ENCODE data around the gene LMO2.

DNA sequence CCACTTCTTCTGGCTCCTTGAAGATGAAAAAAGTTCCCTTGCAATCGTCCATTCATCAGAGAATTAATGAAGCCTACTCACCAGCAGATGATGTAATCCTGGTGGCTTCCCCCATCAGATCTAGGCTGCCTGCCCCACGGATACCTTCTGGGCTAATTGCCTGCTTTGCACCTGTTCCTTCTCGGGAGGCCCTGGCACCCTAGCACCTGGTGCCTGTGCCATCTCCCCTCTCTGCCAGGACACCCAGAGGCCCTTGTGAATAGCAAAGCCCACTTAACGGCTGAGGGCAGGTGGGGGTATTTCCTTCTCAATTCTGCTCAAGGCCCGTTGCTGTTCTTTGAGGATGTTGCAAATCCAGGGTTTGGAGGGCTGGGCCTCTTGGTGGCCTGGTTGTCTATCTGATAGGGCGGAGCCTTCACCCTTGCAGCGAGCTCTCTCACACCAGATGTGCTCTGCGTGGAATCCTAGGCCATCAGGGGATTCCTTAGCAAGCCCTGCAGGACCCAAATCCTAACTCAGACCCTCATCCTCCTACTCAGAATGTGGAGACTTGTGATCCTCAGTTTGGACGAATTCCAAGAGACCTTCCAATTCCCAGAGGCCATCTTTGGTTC, at the start of gene LMO2:
- TF ChIP-seq, protein P1, sequence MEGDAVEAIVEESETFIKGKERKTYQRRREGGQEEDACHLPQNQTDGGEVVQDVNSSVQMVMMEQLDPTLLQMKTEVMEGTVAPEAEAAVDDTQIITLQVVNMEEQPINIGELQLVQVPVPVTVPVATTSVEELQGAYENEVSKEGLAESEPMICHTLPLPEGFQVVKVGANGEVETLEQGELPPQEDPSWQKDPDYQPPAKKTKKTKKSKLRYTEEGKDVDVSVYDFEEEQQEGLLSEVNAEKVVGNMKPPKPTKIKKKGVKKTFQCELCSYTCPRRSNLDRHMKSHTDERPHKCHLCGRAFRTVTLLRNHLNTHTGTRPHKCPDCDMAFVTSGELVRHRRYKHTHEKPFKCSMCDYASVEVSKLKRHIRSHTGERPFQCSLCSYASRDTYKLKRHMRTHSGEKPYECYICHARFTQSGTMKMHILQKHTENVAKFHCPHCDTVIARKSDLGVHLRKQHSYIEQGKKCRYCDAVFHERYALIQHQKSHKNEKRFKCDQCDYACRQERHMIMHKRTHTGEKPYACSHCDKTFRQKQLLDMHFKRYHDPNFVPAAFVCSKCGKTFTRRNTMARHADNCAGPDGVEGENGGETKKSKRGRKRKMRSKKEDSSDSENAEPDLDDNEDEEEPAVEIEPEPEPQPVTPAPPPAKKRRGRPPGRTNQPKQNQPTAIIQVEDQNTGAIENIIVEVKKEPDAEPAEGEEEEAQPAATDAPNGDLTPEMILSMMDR (conservative IDR thresholded peaks at IDR 0.05 in 1 of 2, IDR thresholded peaks at IDR 0.05 in 1 of 2; ENCODE audit: extremely low read depth in 1 of 2, insufficient read depth in 1 of 2, low read depth in 1 of 2, low read length in 2 of 2) = no peak
- TF ChIP-seq EZH2 (IDR thresholded peaks at IDR 0.05; ENCODE audit: borderline replicate concordance, low read length) = no peak
